ENCODE data around the gene MS4A6A. TPM values are rescaled to one million over a fixed set of nuclear protein-coding genes. Genes with fewer than 3 reads are reported as not detected.
"Not testable (repeated sequence)": the region's sequence is repeated elsewhere in the genome, so short reads cannot be mapped to it uniquely, and the experiment has no call there.

The MS4A6A gene
- total and polyA plus RNA-seq, 2 experiments from 2014 or later: 0.83 TPM; not detected in 1

DNA sequence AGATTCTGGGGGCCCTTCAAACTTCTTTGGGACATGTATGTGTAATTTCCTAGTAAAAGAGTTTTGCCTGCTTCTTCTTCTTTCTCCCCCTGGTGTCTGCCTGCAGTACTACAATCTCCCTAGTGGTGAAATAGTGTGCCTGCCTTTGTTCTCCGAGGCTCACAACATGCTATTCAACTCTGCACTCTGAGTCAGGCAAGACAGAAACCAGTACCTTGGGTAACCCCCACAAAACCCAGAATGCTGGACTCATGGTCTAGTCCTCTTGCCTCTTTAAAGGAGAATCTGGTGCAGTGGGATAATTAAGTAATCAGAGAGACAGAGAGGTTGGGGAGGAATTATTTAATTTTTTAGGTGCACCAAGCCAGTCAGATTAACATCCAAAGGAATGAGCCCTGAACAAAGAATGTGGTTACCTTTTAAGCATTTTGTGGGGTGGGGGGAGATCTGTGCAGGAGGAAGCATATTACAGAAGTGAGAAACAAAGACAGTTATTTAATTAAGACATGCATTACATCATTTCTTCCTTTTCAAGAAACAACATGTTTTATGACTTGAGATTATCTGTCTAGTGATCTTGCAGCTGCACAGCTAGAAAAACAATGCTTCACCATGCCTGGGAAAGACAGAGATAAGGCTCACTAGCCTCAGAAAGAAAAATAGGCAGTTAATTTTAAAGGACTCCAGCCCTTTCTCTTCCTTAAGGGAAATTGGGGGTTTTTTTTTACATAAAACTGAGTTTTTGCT, 11.0 kb upstream of the MS4A6A start:
- DNase-seq (ENCODE audit: low read depth in 1 of 2, low spot score in 1 of 2): peak; percentile 35 to 78
- H3K4me3 ChIP-seq: no peak overlapping the region
- H3K36me3 ChIP-seq: no peaks in the 10 kb centered on the region
- H3K9me3 ChIP-seq (ENCODE audit: low read depth): no peaks in the 10 kb centered on the region
- TF ChIP-seq, protein P1, sequence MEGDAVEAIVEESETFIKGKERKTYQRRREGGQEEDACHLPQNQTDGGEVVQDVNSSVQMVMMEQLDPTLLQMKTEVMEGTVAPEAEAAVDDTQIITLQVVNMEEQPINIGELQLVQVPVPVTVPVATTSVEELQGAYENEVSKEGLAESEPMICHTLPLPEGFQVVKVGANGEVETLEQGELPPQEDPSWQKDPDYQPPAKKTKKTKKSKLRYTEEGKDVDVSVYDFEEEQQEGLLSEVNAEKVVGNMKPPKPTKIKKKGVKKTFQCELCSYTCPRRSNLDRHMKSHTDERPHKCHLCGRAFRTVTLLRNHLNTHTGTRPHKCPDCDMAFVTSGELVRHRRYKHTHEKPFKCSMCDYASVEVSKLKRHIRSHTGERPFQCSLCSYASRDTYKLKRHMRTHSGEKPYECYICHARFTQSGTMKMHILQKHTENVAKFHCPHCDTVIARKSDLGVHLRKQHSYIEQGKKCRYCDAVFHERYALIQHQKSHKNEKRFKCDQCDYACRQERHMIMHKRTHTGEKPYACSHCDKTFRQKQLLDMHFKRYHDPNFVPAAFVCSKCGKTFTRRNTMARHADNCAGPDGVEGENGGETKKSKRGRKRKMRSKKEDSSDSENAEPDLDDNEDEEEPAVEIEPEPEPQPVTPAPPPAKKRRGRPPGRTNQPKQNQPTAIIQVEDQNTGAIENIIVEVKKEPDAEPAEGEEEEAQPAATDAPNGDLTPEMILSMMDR (IDR thresholded peaks at IDR 0.05; ENCODE audit: low read depth, low read length): peak; percentile 91
- no peak overlapping the region for H3K27ac ChIP-seq
- peaks cover 2% of the 10 kb centered on the region for H3K4me1 ChIP-seq (ENCODE audit: low read depth)
- H3K27me3 ChIP-seq: no peaks in the 10 kb centered on the region

DNA sequence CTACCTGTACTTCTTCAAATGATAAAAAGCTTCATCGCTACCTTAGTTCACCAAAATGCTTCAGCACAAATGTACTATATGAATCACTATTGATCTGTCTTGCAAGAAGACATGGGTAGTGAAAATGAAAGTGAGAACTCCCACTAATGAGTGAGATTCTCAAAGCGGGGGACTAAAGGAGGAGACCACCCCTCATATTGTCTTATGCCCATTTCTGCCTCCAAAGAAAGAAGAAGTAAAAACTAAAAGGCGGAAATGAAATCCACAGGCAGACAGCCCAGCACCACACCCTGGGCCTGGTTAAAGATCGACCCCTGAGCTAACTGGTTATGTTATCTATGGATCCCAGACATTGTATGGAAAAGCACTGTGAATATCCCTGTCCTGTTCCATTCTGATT, 9.7 kb upstream of the MS4A6A start:
- not testable (repeated sequence) for H3K4me1 ChIP-seq (ENCODE audit: low read depth); H3K27ac ChIP-seq; H3K27me3 ChIP-seq; H3K36me3 ChIP-seq; H3K4me3 ChIP-seq; DNase-seq (ENCODE audit: low read depth in 1 of 2, low spot score in 1 of 2); H3K9me3 ChIP-seq (ENCODE audit: low read depth)

DNA sequence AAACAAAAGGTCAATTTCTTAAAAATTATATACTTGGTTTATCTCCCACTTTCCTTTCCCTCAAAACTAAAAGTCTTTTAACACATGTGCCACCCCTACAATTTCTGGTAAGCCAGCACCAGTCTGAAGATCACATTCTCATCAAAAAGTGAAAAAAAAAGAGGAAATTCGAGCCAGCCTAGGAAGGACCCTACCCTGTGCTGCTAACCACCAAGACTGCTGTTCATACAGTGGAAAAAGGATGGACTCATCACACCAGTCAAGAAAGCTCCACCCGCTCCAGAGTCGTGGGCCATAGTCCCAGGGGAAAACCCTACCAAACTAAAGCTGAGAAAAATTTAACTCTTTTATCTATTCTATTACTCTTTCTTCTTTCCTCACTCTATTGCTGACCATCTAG, 5.6 kb upstream of the MS4A6A start:
- not testable (repeated sequence) for H3K4me1 ChIP-seq (ENCODE audit: low read depth)

DNA sequence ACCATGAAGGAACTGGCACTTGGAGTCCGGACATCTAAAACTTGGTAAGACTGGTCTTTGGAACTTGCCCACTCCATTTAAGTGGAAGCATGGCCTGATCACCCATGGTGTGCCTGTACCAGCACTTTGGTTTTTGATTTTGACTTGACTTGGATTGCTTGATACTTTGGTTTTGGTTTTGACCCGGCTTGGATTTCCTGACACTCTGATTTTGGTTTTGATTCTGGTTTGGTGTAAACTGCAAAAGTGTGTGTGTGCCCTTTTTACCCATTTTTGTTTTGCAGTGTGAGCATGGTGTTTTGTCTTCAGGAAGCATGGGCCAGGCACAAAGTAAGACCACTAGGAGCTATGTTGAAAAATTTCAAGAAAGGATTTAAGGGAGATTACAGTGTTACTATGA, 3.2 kb upstream of the MS4A6A start:
- not testable (repeated sequence) for H3K27ac ChIP-seq

More for the DNA sequence above, 5.6 kb upstream of the MS4A6A start:
- not testable (repeated sequence) for H3K4me3 ChIP-seq; DNase-seq (ENCODE audit: low read depth in 1 of 2, low spot score in 1 of 2); H3K36me3 ChIP-seq; H3K27me3 ChIP-seq; H3K27ac ChIP-seq; H3K9me3 ChIP-seq (ENCODE audit: low read depth)

DNA sequence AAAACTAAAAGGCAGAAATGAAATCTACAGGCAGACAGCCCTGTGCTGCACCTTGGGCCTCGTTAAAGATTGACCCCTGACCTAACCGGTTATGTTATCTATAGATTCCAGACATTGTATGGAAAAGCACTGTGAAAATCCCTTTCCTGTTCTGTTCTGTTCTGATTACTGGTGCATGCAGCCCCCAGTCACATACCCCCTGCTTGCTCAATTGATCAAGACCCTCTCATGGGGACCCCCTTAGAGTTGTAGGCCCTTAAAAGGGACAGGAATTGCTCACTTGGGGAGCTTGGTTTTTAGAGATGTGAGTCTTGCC, 2.6 kb upstream of the MS4A6A start:
- H3K36me3 ChIP-seq; H3K27me3 ChIP-seq; H3K9me3 ChIP-seq (ENCODE audit: low read depth); H3K4me1 ChIP-seq (ENCODE audit: low read depth); DNase-seq (ENCODE audit: low read depth in 1 of 2, low spot score in 1 of 2); H3K4me3 ChIP-seq; H3K27ac ChIP-seq: not testable (repeated sequence)

More for the DNA sequence above, 3.2 kb upstream of the MS4A6A start:
- not testable (repeated sequence) for H3K27me3 ChIP-seq; H3K4me3 ChIP-seq; DNase-seq (ENCODE audit: low read depth in 1 of 2, low spot score in 1 of 2); H3K9me3 ChIP-seq (ENCODE audit: low read depth); H3K4me1 ChIP-seq (ENCODE audit: low read depth); H3K36me3 ChIP-seq

DNA sequence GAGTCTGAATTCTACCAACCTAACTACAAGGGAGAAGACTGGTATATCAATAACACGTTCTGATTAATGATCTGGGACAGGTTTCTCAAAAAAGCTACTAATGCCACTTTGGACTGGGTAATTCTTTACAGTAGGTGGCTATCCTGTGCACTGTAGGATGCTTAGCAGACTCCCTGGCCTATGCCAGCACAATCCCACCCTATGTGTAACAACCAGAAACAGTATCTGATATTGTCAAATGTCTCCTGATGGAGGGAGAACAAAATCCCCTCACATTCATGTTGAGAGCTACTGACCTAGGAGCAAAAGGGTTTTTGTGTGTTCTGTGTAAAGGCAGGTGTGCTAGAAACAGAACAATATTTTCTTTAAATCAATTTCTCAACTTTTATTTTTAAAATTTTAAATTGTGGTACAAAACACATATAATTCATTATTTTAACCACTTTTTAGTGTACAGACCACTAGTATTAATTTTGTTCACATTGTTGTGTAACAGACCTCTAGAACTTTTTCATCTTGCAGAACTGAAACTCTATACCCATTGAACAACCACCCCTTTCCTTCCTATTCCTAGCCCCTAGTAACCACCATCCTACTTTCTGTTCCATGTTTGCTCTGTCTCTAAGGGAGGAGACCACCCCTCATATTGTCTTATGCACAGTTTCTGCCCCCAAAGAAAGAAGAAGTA, 2.1 kb upstream of the MS4A6A start:
- DNase-seq (ENCODE audit: low read depth in 1 of 2, low spot score in 1 of 2): no peak
- TF ChIP-seq, protein P1 (IDR thresholded peaks at IDR 0.05; ENCODE audit: low read depth, low read length): no peak
- Histone ChIP-seq H3K9me3 (ENCODE audit: low read depth) (no peaks in the 10 kb centered on the region), H3K27ac (no peak overlapping the region), H3K4me3 (no peak overlapping the region), H3K4me1 (ENCODE audit: low read depth) (no peaks in the 10 kb centered on the region), H3K27me3 (no peaks in the 10 kb centered on the region), H3K36me3 (no peaks in the 10 kb centered on the region)

DNA sequence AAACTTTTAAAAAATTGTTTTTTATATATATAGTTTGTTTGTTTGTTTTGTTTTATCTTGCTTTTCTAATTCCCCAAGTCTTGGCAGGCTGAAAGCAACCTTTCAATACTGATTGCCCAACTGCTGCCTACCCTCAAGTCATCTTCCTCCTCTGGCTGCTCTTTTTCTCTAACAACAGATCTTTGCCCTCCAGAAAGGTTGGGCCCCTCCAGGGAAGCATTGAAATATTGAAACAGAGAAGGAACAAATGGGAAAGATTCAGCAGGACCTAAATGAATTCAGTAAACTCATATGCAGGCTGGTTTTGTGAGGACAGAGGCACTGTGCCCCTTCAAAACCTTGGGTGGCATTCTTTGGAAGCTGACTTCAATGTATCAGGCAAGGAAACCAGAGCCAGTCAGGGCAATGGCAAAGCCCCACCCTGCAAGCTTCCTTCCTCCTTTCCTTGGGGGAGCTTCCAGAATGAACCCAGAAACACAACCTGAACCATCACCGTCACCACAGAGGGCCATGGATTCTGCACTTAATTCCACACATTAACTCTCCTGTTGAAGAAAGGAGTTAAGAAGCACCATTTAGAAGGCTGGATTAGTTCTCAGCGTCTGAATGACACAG, 815 bp upstream of the MS4A6A start:
- DNase-seq (ENCODE audit: low read depth in 1 of 2, low spot score in 1 of 2): no peak
- TF ChIP-seq, protein P1 (IDR thresholded peaks at IDR 0.05; ENCODE audit: low read depth, low read length): no peak
- H3K4me1 ChIP-seq (ENCODE audit: low read depth): no peaks in the 10 kb centered on the region
- no peak overlapping the region for H3K27ac ChIP-seq
- no peaks in the 10 kb centered on the region for H3K9me3 ChIP-seq (ENCODE audit: low read depth)
- H3K27me3 ChIP-seq: no peaks in the 10 kb centered on the region
- no peaks in the 10 kb centered on the region for H3K36me3 ChIP-seq
- H3K4me3 ChIP-seq: no peak overlapping the region
